ENCODE data around the gene NANOS3. TPM values are rescaled to one million over a fixed set of nuclear protein-coding genes. Genes with fewer than 3 reads are reported as not detected.

NANOS3 gene
- total and polyA plus RNA-seq, 9 of the 15 experiments (the other 6 are each of a cell fraction or from before 2014, with no cell fraction given): not detected

- no peak for TF ChIP-seq MYBL2 (IDR thresholded peaks at IDR 0.05; ENCODE audit: low read depth)
- no peak for TF ChIP-seq MYBL2 (CRISPR knock-in tag; IDR thresholded peaks at IDR 0.05; ENCODE audit: borderline replicate concordance)
- TF ChIP-seq ERF (CRISPR knock-in tag; IDR thresholded peaks at IDR 0.05): peak; percentile 38; the same call in 1 of the 2 replicates
- no peak for TF ChIP-seq ZNF398 (CRISPR knock-in tag; IDR thresholded peaks at IDR 0.05)
- no peak for TF ChIP-seq HDAC3 (IDR thresholded peaks at IDR 0.05; ENCODE audit: borderline replicate concordance, partially characterized antibody)
- TF ChIP-seq TAF9B (IDR thresholded peaks at IDR 0.05; ENCODE audit: partially characterized antibody): no peak
- TF ChIP-seq NFATC3 (IDR thresholded peaks at IDR 0.05): no peak
- peak; percentile 85 for TF ChIP-seq RB1 (IDR thresholded peaks at IDR 0.05; ENCODE audit: low read depth)
- TF ChIP-seq STAT6 (CRISPR knock-in tag; IDR thresholded peaks at IDR 0.05): no peak
- TF ChIP-seq PRPF4 (IDR thresholded peaks at IDR 0.05; ENCODE audit: insufficient read depth, low read depth, low read length, poor library complexity, severe bottlenecking): no peak
- no peak for TF ChIP-seq ZNF449 (CRISPR knock-in tag; IDR thresholded peaks at IDR 0.05)
- TF ChIP-seq ESRRB (CRISPR knock-in tag; IDR thresholded peaks at IDR 0.05; ENCODE audit: borderline replicate concordance): no peak
- TF ChIP-seq MCM3 (IDR thresholded peaks at IDR 0.05): no peak
- TF ChIP-seq DLX4 (CRISPR knock-in tag; IDR thresholded peaks at IDR 0.05): no peak
- TF ChIP-seq PHB (CRISPR knock-in tag; IDR thresholded peaks at IDR 0.05): peak; percentile 83; the same call in 1 of the 2 replicates
- TF ChIP-seq HDAC6 (IDR thresholded peaks at IDR 0.05; ENCODE audit: low read depth, low read length): 0 out of 2 replicates have a peak, but pooled peaks have one; percentile 35
- TF ChIP-seq DEAF1 (CRISPR knock-in tag; IDR thresholded peaks at IDR 0.05): no peak
- no peak for TF ChIP-seq HMG20A (CRISPR knock-in tag; conservative IDR thresholded peaks at IDR 0.05)
- no peak for TF ChIP-seq SIN3B (IDR thresholded peaks at IDR 0.05; ENCODE audit: low read depth)
These were observed 43.3 kb upstream of the NANOS3 start (continued) for GRCh38 chr19:13833330-13834243.
